ENCODE measurements around the gene MESD. TPM values are rescaled to one million over a fixed set of nuclear protein-coding genes. Genes with fewer than 3 reads are reported as not detected.

Gene MESD
- 31.4 and 32.1 TPM in 2 replicates for total RNA-seq

DNA sequence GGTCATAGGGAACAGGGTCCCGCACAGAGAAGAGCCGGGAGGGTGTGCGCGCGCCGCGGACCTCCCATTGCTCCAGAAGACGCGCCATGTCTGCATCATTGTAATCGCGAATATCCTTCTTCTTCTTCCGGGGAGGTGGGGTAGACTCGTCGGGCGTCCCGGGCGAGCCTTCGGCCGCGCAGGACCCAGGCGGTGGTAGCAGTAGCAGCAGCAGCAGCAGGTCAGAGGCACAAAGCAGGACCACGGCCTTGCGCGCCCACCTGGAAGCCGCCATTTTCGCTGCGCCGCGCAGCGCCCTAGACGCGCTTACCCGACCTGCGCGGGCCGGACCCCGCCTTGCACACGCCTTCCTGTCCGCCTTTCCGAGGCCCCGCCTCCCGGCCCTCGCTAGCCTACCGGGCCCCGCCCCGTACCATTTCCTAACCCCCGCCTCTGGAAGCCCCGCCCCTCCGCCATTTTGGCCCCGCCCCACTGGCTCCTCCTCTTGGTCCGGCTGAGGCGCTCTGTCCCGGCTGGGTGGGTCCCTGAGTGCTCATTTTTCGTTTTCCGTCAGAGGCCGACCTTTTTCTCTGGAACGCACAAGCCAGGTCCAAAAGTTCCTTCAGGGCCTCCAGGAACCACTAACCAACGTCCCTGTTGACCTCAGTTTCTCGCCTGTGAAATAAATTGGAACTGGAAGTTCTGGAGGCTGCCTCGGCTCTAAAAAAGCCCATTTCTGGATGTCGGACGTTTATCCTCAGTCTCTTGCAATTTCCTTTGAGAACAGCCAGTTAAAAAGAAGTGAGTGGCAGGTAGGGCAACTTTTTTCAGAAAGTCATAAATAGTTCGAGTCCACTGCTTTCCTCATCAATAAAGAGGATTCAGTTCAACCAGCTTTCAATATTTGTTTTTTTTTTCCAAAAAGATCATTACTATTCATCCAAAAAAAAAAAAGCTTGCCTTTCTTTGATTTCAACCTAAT, at the start of gene MESD:
TSS of gene MESD (minus strand) at position 302 of the 961 bp plus-strand sequence. CDS start at position 274, 28 bp downstream.

DNA sequence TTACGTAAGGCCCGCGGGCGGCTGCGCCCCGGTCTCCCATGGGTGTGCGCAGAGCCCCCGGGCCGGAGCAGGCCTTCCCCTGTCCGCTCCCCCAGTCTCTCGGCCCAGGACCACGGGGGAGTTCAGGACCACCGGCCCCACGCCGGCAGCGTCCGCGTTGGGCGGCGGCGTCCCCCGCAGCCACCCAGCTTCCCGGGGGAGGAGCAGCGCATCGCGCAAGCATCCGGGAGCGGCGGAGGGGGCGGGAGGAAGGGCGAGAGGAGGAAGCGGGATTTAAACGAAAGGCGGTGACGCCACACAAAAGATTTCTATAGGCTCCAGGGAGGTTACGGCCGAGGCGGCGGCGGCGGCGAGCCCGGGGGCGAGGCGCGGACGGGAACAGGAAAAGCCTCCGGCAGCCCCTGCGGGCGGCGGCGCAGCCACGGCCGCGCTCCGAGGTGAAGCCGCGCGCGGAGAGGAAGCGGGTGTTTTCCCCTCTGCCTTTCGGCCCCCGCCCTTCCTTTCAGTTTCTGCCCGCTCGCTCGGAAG, 11.1 kb upstream of the MESD start, which contains the start of gene TLNRD1:
TSS of gene TLNRD1 (plus strand) at position 300 of the 528 bp plus-strand sequence. CDS start 1,349 bp downstream, outside the sequence.

Other genes with a start within 250 kb of the MESD start
- 1.0 and 3.6 TPM in 2 replicates for gene CEMIP, start 210.4 kb downstream of the MESD start, total RNA-seq
- gene TLNRD1, start 11.1 kb upstream of the MESD start, total RNA-seq, result 9.9 and 15.3 TPM in 2 replicates
- under 0.01 and 0.07 TPM in 2 replicates for gene CFAP161, start 144.5 kb upstream of the MESD start, total RNA-seq
- under 0.01 and 0.07 TPM in 2 replicates for gene IL16, start 207.1 kb upstream of the MESD start, total RNA-seq